ENCODE measurements around the gene ZNF277.
A peak's percentile ranks its signal among the peaks of the same experiment; 100 is the strongest.

ZNF277 gene

DNA sequence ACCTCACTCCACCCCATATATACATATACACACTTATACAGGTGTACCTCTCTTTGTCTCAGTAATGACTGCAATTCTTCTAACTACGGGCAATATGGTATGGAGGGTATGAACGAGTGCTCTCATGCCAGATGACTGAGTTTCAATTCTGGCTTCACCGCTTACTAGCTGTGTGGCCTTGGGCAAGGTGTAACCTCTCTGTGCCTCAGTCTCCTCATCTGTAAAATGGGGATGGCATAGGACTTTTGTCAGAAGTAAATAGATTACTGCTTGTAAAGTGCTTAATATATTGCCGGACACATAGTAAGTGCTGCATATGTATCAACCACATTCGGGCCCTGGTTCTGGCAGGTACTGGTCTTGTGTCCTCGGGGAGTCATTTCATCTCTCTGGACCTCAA, 183.7 kb downstream of the ZNF277 start:
- no peak for DNase-seq (ENCODE audit: low read depth in 2 of 3, low spot score in 1 of 3)

DNA sequence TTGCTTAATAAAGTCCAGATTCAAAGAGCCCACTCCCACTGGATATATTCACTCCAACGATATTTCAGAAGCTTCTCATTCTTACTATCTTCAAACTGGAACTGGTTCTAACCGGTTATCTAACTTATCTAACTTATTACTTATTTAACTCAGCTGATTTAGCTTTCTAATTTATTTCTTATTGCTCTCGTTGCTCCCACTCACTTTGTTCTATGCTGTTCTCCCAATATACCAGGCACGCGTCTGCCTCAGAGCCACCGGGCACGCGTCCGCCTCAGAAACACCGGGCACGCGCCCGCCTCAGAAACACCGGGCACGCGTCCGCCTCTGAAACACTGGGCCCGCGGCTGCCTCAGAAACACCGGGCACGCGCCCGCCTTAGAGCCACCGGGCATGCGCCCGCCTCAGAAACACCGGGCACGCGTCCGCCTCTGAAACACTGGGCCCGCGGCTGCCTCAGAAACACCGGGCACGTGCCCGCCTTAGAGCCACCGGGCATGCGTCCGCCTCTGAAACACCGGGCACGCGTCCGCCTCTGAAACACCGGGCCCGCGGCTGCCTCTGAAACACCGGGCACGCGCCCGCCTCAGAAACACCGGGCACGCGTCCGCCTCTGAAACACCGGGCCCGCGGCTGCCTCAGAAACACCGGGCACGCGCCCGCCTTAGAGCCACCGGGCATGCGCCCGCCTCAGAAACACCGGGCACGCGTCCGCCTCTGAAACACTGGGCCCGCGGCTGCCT, 184.8 kb downstream of the ZNF277 start:
- DNase-seq (ENCODE audit: low read depth in 2 of 3, low spot score in 1 of 3): peak; percentile 17 to 27 (median 23)

DNA sequence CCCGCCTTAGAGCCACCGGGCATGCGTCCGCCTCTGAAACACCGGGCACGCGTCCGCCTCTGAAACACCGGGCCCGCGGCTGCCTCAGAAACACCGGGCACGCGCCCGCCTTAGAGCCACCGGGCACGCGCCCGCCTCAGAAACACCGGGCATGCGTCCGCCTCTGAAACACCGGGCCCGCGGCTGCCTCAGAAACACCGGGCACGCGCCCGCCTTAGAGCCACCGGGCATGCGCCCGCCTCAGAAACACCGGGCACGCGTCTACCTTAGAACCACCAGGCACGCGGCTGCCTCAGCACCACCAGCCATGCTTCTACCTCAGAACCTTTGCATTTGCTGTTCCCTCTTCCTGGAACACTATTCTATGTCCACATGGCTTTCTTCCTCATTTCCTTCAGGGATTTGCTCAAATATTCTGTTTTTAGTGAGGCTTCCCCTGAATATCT, 185.4 kb downstream of the ZNF277 start:
- peak; percentile 32 to 58 (median 54) for DNase-seq (ENCODE audit: low read depth in 2 of 3, low spot score in 1 of 3)
